ENCODE data around the gene LRRC61. TPM values are rescaled to one million over a fixed set of nuclear protein-coding genes. Genes with fewer than 3 reads are reported as not detected.

Gene LRRC61
- polyA plus RNA-seq, 12 donors = 3.6 to 11.1 (median 5.7) TPM; not detected in 1

GRCh38 chr7:150369748-150370501 is 46.8 kb downstream of the LRRC61 start:
- DNase-seq = no peak

GRCh38 chr7:150370612-150371071 is 47.5 kb downstream of the LRRC61 start:
- DNase-seq = no peak

- DNase-seq = no peak
Observed at GRCh38 chr7:150371131-150371995, 48.2 kb downstream of the LRRC61 start.

- no peak for DNase-seq
Observed at GRCh38 chr7:150371996-150372270, 48.8 kb downstream of the LRRC61 start.

- DNase-seq = no peak
Observed at GRCh38 chr7:150372271-150373048, 49.3 kb downstream of the LRRC61 start.

GRCh38 chr7:150373049-150373801 is 50.1 kb downstream of the LRRC61 start:
- no peak for DNase-seq

- no peak for DNase-seq
Observed at GRCh38 chr7:150374026-150374425, 50.9 kb downstream of the LRRC61 start.

- DNase-seq = no peak
Observed at GRCh38 chr7:150374472-150374871, 51.3 kb downstream of the LRRC61 start.

GRCh38 chr7:150375662-150376521 is 52.7 kb downstream of the LRRC61 start:
- DNase-seq = no peak

- DNase-seq = no peak
Observed at GRCh38 chr7:150376560-150376959, 53.4 kb downstream of the LRRC61 start.

- no peak for DNase-seq
Observed at GRCh38 chr7:150377196-150377595, 54.0 kb downstream of the LRRC61 start.

- DNase-seq = no peak
Observed at GRCh38 chr7:150377635-150378034, 54.5 kb downstream of the LRRC61 start.

GRCh38 chr7:150378115-150378852 is 55.1 kb downstream of the LRRC61 start:
- peak; percentile 31 for DNase-seq

GRCh38 chr7:150378853-150379440 is 55.8 kb downstream of the LRRC61 start, which contains the start of gene ZNF775:
TSS of gene ZNF775 (plus strand) at chr7:150379330. CDS start at chr7:150388471, 9,141 bp downstream.
- peak; percentile 94 for DNase-seq

GRCh38 chr7:150379441-150380379 is 56.6 kb downstream of the LRRC61 start:
- no peak for DNase-seq

GRCh38 chr7:150380463-150380862 is 57.3 kb downstream of the LRRC61 start:
- no peak for DNase-seq

- DNase-seq = no peak
Observed at GRCh38 chr7:150381096-150381495, 57.9 kb downstream of the LRRC61 start.

- no peak for DNase-seq
Observed at GRCh38 chr7:150381785-150382122, 58.6 kb downstream of the LRRC61 start.

Measured in muscle of arm (tissue), 12 donors.